ES-I3 (cell line): ENCODE measurements around the gene TMEM74B.

Experiments
- H3K36me3 ChIP-seq: 2 replicates; pipeline ENCODE4 v1.6.1; 2013; ENCODE audit warnings: mild to moderate bottlenecking, low read length, control low read depth, moderate library complexity; ENCODE audit not compliant: insufficient read depth
- H3K4me1 ChIP-seq: 2 replicates; pipeline ENCODE4 v1.6.1; 2013; ENCODE audit warnings: mild to moderate bottlenecking, control low read depth, low read length; ENCODE audit not compliant: insufficient read depth
- H3K9ac ChIP-seq: 2 replicates; pipeline ENCODE4 v1.6.1; 2013; ENCODE audit warnings: low read depth, mild to moderate bottlenecking, low read length, moderate library complexity
- H3K9me3 ChIP-seq: 2 replicates; pipeline ENCODE4 v1.6.1; 2013; ENCODE audit warnings: mild to moderate bottlenecking, low read length, moderate library complexity; ENCODE audit not compliant: control insufficient read depth, insufficient read depth

TMEM74B gene

DNA sequence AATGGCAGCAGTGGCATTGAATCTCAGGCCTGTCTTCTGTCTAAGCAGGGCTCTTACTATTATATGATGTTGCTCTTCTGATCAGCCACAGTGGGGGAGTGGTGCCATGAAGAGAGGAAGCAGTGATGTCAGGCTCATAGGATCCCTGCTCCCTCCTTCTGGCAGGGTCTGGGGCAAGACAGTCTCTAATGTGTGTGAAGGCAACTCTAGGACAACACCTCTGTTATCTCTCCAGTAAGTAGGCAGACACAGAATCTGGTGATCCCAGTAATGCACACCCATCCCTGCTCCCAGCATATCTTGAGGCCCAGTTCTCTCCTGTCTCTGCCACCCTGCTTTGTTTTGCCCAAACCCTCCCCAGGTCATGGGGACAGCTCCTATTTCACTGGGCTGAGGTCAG lies 27.2 kb upstream of the TMEM74B start:
- H3K4me1 ChIP-seq, result peaks cover 12% of the 10 kb centered on the region
- H3K9ac ChIP-seq, result no peak overlapping the region
- no peaks in the 10 kb centered on the region for H3K36me3 ChIP-seq
- H3K9me3 ChIP-seq, result no peaks in the 10 kb centered on the region

DNA sequence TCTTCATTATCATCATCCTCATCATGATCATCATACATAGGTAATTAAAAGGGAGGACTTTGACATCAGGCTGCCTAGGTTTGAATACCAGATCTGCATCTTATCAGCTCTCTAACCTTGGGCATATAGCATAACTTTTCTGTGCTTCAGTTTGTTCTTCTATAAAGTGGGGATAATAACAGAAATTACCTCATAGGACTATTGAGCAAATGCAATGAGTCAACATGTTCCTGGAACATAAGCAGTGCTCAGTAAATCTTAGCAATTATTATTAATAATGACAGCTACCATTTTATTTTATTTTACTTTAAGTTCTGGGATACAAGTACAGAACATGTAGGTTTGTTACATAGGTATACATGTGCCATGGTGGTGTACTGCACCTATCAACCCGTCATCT lies 25.7 kb upstream of the TMEM74B start:
- Histone ChIP-seq H3K9ac (no peak overlapping the region), H3K4me1 (peaks cover 11% of the 10 kb centered on the region), H3K9me3 (no peaks in the 10 kb centered on the region), H3K36me3 (no peaks in the 10 kb centered on the region)

DNA sequence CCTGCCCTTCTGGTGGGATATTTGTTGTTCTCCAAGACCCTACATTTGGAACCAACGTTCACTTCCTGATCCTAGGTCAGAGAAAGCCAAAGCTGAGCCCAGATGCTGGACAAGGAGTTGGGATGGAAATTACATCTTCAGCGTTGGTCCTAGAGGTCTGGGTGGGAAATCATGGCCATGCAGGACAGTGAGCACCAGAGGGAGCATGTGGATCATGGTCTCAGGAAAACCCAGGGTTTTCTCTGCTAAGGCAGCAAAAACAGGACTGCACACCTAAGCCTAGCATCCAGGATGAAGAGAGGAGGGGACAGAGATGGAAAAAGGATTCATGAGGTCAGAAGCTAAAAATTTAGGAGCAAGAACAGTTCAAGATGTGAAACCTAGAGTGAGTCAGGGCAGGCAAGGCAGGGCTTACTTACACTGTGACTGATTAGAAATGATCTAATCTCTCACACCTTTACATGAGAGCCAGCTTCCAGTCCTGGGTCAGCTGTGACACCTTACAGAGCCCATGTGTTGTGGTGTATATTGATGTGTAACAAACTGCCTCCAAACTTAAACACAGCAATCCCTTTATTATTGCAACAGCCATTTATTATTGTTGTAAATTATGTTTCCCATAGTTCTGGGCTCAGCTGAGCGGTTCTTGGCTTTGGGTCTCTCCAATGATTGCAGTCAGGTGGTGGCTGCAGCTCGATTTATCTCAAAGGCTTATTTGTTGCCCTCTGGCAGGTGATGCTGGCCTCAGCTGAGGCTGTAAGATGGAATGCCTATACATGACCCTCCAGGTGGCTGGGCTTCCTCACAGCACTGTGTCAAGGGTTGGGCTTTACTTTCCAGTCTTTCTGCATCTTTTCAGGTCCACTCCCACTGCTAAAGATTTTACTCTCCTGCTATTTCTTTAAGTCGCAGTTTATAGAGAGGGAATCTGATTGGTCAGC lies 24.9 kb upstream of the TMEM74B start:
- no peak overlapping the region for H3K9ac ChIP-seq
- no peaks in the 10 kb centered on the region for H3K36me3 ChIP-seq
- H3K4me1 ChIP-seq, result peaks cover 8% of the 10 kb centered on the region
- H3K9me3 ChIP-seq, result no peaks in the 10 kb centered on the region

DNA sequence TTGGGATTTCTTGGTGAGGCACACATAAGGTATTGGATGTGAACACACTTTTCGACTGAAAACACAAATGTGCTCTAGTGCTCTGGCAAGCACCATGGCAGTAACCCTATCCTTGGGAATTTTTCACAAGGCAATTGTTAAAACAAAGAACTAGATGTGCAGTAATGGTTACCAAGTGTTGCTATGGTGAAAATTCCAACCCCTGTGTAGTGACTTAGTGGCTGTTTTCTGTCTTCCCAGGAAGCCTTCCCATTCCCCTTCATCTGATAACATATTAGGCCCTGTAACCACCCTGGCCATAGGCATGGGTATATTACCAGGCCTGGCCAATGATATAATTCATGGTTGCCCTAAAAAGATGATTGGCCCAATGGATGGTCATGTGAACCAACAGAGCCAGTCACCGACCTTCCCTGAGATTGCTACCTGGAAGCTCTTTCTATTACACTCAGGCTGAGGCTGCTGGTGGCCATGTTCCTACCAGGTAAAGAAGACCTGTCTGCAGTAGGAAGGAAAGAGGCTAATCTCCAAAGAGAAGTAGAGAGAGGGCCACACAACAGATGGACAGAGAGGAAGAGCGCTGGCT lies 22.6 kb upstream of the TMEM74B start:
- no peak overlapping the region for H3K9ac ChIP-seq

DNA sequence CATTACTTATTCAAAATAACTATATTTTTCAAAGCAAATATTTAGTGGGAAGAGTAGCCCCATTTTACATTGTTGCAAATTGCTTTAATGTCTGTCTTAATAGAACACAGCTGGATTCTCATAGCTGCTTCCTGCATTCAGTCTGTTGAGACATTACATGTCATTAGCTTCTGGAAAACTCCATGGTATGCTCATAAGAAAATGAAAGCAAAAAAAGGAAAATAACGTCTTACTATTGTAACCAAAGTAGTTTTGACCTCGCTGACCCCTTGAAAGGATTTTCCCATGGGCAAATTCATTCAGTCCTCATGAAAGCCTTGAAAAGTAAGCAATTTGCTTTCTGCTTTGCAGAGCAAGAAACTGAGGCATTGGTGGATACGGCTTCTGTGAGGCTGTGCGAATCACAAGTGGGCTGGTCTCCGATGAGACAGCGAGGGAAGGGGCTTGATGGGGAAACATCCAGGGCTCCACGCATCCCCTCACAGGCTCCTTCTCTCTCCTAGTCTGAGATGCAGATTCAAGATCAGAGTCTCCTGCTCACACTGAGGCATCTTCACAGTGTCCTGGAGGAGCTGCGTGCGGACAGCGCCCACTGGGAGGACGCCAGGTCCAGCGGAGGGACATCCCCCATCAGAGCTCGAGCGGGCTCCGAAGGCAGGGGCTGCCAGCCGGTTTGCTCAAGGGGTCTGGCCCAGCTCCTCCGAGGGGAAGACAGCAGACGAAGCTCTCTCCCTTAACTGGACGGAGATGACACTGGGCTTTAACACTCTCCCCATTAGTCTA lies 21.8 kb upstream of the TMEM74B start:
- no peaks in the 10 kb centered on the region for H3K36me3 ChIP-seq
- H3K9ac ChIP-seq, result no peak overlapping the region
- no peaks in the 10 kb centered on the region for H3K9me3 ChIP-seq
- H3K4me1 ChIP-seq, result no peaks in the 10 kb centered on the region

More for the DNA sequence above, 22.6 kb upstream of the TMEM74B start:
- no peaks in the 10 kb centered on the region for H3K9me3 ChIP-seq
- no peaks in the 10 kb centered on the region for H3K36me3 ChIP-seq
- peaks cover 4% of the 10 kb centered on the region for H3K4me1 ChIP-seq

DNA sequence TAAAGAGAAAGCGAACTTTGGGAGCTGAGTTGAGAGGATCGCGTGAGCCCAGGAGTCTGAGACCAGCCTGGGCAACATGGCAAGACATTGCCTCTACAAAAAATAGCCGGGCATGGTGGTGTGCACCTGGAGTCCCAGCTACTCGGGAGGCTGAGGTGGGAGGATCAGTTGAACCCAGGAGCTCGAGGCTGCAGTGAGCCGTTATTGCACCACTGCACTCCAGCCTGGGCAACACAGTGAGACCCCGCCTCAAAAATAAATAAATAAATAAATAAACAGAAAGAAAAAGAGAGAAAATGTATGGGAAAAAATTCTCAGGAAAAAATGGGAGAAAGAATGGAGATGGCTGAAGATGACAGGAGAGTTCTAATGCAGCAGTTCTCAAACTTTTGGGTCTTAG lies 21.0 kb upstream of the TMEM74B start:
- no peaks in the 10 kb centered on the region for H3K4me1 ChIP-seq
- no peak overlapping the region for H3K9ac ChIP-seq
- no peaks in the 10 kb centered on the region for H3K9me3 ChIP-seq
- H3K36me3 ChIP-seq, result no peaks in the 10 kb centered on the region

DNA sequence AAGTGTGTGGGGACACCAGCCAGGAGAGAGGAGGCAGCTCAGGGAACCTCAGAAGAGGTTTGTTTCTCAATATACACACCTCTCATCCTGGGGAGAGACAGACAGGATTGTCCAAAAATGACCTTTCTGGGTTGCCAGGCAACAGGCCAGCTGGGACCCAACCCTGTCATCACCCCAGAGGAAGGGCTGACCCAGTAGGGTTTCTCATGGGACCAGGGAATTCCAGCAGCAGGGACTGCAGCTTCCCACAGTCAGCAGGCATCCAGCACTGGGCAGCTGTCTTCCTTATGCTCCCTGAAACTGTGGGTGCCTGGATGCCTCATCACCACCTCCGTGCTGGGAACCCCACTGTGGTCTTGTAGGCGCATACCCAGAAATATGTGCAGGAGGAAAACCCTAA lies 19.8 kb upstream of the TMEM74B start:
- no peaks in the 10 kb centered on the region for H3K36me3 ChIP-seq
- no peaks in the 10 kb centered on the region for H3K9me3 ChIP-seq
- no peak overlapping the region for H3K9ac ChIP-seq
- H3K4me1 ChIP-seq, result no peaks in the 10 kb centered on the region

DNA sequence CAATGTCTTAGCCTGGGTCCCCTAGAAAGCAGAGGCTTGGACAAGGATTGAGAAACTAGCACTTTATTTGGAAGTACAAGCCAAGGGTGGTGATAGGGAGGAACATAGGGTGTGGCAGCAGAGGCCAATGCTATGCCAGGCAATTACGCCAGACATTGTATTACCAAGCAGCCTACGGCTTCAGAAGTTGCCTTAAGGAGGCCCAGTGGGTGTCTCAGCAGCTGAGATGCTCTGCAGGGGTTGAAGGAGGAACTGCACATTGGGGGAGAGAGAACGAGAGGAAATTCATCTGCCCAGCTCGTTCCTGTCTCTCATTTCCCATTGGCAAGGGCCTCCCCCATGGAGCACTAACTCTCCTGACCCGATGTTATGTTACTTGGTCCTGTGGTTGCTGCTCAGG lies 19.3 kb upstream of the TMEM74B start:
- Histone ChIP-seq H3K9ac (no peak overlapping the region), H3K9me3 (no peaks in the 10 kb centered on the region), H3K36me3 (no peaks in the 10 kb centered on the region), H3K4me1 (no peaks in the 10 kb centered on the region)

DNA sequence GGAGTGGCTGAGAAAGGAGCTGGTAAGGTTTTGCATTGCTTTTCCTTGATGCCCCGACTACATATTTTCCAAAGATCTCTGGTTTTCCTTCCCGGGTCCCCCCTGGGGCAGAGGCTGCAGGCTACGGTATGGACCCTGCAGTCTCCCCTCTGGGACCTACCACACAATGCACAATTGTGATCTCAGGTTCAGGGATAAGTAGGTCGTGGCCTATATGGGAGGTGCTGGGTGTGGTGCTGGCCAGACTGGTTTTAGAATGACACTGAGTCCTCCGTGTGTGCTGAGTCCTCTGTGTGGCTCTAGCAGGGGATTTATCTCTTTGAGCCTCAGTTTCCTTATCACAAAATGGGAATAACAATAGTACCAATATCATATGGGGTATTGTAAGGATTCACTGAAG lies 18.8 kb upstream of the TMEM74B start:
- no peaks in the 10 kb centered on the region for H3K4me1 ChIP-seq
- no peaks in the 10 kb centered on the region for H3K9me3 ChIP-seq
- no peaks in the 10 kb centered on the region for H3K36me3 ChIP-seq
- no peak overlapping the region for H3K9ac ChIP-seq

DNA sequence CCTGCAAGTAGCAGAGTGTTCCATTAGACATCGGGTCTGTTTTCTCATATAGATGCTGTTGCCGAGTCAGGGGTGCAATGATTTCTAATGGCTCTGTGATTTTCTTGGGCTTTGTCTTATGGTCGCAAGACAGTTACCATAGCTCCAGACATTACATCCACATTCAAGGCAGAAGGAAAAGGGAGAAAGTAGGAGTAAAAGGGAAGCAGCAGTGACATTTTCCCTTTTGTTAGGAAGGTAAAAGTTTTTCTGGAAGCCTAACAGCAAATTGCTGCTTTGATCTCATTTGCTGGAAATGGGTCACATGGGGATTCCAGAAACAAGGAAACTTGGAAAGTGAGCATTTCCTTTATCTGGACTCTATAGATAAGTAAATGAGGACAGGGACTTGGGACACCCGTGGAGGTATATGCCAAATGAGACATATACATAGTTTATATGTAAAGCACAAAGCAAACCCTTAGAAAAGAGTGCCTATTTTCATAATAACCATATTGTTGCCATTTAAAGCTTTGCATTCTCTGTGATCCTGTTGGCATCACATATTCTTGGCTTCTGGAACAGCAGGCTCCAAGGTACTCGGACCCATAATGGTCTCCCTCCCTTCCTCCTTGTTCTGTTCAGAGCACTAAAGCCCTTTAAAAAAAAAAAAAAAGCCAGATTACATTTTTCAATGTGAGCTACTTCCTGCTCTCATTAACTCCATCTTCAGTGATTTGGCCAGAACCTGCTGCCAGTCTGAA lies 18.2 kb upstream of the TMEM74B start, which contains the start of gene C20orf202:
TSS of gene C20orf202 (plus strand) at position 693 of the 743 bp plus-strand sequence. CDS start 132 bp downstream, outside the sequence.
- H3K9ac ChIP-seq, result no peak within 1 kb of the TSS
- no peaks in the 10 kb centered on the region for H3K36me3 ChIP-seq

DNA sequence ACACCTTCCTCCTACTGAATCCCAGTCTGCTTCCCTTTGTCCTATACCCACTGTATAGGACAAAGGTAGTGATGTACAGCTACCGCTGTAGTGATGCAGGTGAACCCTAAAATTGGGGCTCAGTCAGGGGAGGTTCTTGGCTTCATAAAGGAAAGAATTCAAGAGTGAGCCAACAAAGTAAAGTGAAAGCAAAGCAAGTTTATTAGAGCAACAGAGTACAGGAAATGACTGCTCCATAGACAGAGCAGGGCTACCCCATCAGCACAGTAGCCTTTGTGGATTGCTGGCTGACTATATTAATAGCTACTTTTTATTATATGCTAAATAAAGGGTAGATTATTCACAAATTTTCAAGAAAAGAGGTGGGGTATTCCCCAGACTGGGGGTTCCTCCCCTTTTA lies 15.2 kb upstream of the TMEM74B start:
- no peaks in the 10 kb centered on the region for H3K4me1 ChIP-seq
- no peaks in the 10 kb centered on the region for H3K9me3 ChIP-seq
- H3K36me3 ChIP-seq, result no peaks in the 10 kb centered on the region
- no peak overlapping the region for H3K9ac ChIP-seq

More for the DNA sequence above, 18.2 kb upstream of the TMEM74B start, which contains the start of gene C20orf202:
- Histone ChIP-seq H3K9me3 (no peaks in the 10 kb centered on the region), H3K4me1 (no peaks in the 10 kb centered on the region)

DNA sequence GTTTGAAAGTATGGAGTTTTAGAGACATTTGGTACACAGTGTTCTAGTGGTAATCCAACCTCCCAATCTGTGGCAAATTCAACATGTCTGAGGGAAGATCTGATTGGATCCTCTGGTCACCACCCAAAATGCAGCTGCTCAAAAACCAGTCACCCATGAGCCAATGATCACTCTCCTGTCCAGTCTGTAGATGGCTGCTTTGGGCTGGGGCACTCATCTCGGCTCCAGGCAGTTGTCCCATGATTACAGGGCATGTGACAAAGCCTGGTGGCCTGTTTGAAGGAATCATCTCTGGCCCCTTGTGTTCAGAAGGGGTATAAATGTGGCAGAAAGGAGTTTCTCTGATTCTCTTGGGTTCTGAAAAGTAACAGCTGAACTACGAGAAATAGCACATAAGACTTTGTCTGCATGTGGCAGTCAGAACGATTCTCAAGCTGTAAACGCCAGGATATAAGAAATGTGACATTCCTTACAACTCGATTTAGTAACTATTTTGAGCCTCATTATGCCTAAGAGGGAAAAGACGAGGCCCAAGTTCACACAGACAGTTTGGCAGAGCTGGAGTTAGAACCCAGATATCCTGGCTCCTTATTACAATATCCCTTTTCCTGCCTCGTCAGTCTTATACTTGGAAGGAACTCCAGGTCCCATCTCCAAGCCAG lies 14.6 kb upstream of the TMEM74B start:
- Histone ChIP-seq H3K9me3 (no peaks in the 10 kb centered on the region), H3K4me1 (no peaks in the 10 kb centered on the region), H3K9ac (no peak overlapping the region), H3K36me3 (no peaks in the 10 kb centered on the region)

DNA sequence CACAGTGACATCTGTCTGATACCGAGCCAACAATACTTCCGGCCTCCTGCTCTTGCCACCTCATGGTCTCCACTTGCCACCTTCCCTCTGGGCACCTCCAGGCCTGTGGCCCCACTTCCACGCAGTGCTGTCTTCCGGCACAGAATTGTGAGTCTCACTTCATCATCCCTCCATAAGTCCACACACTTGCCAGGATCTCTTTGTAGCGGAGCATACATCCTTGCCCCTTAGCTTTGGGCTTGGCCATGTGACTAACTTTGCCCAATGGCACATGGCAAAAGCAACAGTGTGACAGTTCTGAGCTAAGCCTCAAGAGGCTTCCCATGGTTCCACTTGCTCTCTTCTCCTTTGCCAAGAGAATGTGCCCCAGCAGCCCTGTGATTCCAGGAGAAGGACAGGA lies 14.0 kb upstream of the TMEM74B start:
- H3K9ac ChIP-seq, result no peak overlapping the region
- no peaks in the 10 kb centered on the region for H3K4me1 ChIP-seq
- no peaks in the 10 kb centered on the region for H3K9me3 ChIP-seq
- no peaks in the 10 kb centered on the region for H3K36me3 ChIP-seq
